Uterus (tissue), 4 donors: ENCODE results near the gene MED26. TPM values are rescaled to one million over a fixed set of nuclear protein-coding genes. Genes with fewer than 3 reads are reported as not detected.

ENCODE experiments used
- DNase-seq, 2 donors: peaks; one replicate each; pipeline ENCODE4 v3.0.0-alpha.2; 2019 to 2020
- H3K27ac ChIP-seq, 2 donors: fragments of 200-600 bp; sonication (generic); 1 replicate in 1 of 2; 2 replicates in 1 of 2; pipeline ENCODE4 v1.5.1; 2016 to 2018
- H3K27me3 ChIP-seq, 2 donors: fragments of 200-600 bp; sonication (generic); one replicate each; pipeline ENCODE4 v1.5.1; 2018 to 2019; ENCODE audit warnings: control low read depth in 1 of 2
- H3K36me3 ChIP-seq, 2 donors: fragments of 200-600 bp; sonication (generic); one replicate each; pipeline ENCODE4 v1.5.1; 2019; ENCODE audit warnings: control low read depth in 1 of 2
- H3K4me1 ChIP-seq, 2 donors: fragments of 200-600 bp; sonication (generic); one replicate each; pipeline ENCODE4 v1.5.1; 2018 to 2019; ENCODE audit warnings: control low read depth in 1 of 2
- H3K4me3 ChIP-seq, 2 donors: fragments of 200-600 bp; sonication (generic); 1 replicate in 1 of 2; 2 replicates in 1 of 2; pipeline ENCODE4 v1.5.1; 2018 to 2019; ENCODE audit warnings: mild to moderate bottlenecking in 1 of 2
- H3K9me3 ChIP-seq, 2 donors: fragments of 200-600 bp; sonication (generic); one replicate each; pipeline ENCODE4 v1.5.1; 2019; ENCODE audit warnings: control low read depth in 1 of 2
- POLR2A ChIP-seq, 2 donors: fragments of 450-650 bp; IDR thresholded peaks; one replicate each; pipeline ENCODE4 v1.6.1; 2016; ENCODE audit warnings: antibody characterized with exemption in 2 of 2, mild to moderate bottlenecking in 1 of 2, moderate library complexity in 1 of 2
- intact Hi-C: fragments of 100-400 bp; cut with DNase I; formaldehyde crosslinking; loops from one replicate; pipeline ENCODE4 v1.15.1; 2023; ENCODE audit warnings: low total_unique reads
- total RNA-seq, 4 donors: library from RNA; depleted of rRNA in 3 of 4; stranded (reverse); fragments of >200 nt in 3 of 4; gene quantifications; one replicate each; pipeline versions ENCODE4 v1.1.0 to v1.2.4, GENCODE V29; 2014 to 2023
- TF ChIP-seq, protein P1 (sequence below), 4 experiments: fragments of 200-600 bp in 2 of 4; fragments of 450-650 bp in 2 of 4; sonication (generic) in 2 of 4; IDR thresholded peaks; one replicate each; pipeline ENCODE4 v1.5.1; 2016 to 2019; ENCODE audit warnings: antibody characterized with exemption in 4 of 4, mild to moderate bottlenecking in 2 of 4, moderate library complexity in 1 of 4
- donor health status: DM: yes; HTN: yes; CAD: no.

Gene MED26
- total RNA-seq, 4 donors from 2014 or later = 1.5 to 13.5 (median 3.6) TPM

DNA sequence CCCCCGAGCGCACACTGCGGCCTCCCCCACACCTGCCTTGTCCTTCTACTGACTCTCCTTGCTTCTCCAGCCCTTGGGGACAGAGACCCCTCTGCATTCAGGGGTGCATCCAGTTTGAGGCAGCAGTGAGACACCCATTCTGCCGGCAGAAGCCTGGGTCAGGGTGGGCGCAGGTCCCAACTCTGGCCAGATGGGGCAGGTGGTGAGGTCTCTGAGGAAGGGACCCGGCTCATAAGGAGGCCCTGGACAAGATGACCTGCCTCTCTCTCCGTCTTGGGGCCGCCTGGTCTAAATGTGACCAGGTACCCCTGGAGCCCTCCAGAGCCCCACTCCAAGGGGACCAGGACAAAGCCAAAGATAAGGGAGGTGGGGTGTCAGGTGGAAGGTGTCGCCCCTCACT, 91.9 kb downstream of the MED26 start:
- no peaks in the 10 kb centered on the region for H3K36me3 ChIP-seq
- peaks cover 13% of the 10 kb centered on the region in 2 donors for H3K4me1 ChIP-seq
- intact Hi-C loops = no loop called here
- TF ChIP-seq POLR2A (IDR thresholded peaks at IDR 0.05) = no peak
- TF ChIP-seq, protein P1, sequence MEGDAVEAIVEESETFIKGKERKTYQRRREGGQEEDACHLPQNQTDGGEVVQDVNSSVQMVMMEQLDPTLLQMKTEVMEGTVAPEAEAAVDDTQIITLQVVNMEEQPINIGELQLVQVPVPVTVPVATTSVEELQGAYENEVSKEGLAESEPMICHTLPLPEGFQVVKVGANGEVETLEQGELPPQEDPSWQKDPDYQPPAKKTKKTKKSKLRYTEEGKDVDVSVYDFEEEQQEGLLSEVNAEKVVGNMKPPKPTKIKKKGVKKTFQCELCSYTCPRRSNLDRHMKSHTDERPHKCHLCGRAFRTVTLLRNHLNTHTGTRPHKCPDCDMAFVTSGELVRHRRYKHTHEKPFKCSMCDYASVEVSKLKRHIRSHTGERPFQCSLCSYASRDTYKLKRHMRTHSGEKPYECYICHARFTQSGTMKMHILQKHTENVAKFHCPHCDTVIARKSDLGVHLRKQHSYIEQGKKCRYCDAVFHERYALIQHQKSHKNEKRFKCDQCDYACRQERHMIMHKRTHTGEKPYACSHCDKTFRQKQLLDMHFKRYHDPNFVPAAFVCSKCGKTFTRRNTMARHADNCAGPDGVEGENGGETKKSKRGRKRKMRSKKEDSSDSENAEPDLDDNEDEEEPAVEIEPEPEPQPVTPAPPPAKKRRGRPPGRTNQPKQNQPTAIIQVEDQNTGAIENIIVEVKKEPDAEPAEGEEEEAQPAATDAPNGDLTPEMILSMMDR (IDR thresholded peaks at IDR 0.05) = no peak
- H3K27me3 ChIP-seq = no peaks in the 10 kb centered on the region
- no peak overlapping the region for H3K27ac ChIP-seq
- no peaks in the 10 kb centered on the region for H3K9me3 ChIP-seq
- H3K4me3 ChIP-seq = no peak overlapping the region
- DNase-seq = no peak

DNA sequence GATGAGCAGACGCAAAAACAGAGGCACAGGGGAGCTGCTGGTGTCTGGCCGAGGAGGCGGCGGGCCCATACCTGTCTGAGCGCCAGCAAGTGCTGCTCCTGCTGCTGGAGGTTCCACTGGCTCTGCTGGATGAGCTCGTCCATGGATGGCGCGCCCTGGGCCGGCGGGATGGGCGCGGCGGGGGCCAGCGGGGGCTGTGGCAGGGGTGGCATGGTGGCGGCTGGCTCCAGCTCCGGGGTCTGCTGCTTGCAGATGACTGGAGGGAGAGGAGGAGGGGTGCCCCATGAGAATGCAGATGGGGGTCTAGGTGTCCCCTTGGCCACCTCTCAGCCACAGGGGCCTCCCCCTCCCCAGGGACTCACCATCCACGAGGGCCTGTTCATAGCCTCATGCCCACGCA, 92.6 kb downstream of the MED26 start:
- no peak for TF ChIP-seq POLR2A (IDR thresholded peaks at IDR 0.05)
- TF ChIP-seq, protein P1 (IDR thresholded peaks at IDR 0.05) = no peak
- H3K27me3 ChIP-seq = no peaks in the 10 kb centered on the region
- no peak overlapping the region for H3K4me3 ChIP-seq
- H3K36me3 ChIP-seq = no peaks in the 10 kb centered on the region
- H3K27ac ChIP-seq = no peak overlapping the region
- H3K4me1 ChIP-seq = peaks cover 5 to 8% of the 10 kb centered on the region in 2 donors
- no peak for DNase-seq
- no peaks in the 10 kb centered on the region for H3K9me3 ChIP-seq
- intact Hi-C loops = no loop called here

DNA sequence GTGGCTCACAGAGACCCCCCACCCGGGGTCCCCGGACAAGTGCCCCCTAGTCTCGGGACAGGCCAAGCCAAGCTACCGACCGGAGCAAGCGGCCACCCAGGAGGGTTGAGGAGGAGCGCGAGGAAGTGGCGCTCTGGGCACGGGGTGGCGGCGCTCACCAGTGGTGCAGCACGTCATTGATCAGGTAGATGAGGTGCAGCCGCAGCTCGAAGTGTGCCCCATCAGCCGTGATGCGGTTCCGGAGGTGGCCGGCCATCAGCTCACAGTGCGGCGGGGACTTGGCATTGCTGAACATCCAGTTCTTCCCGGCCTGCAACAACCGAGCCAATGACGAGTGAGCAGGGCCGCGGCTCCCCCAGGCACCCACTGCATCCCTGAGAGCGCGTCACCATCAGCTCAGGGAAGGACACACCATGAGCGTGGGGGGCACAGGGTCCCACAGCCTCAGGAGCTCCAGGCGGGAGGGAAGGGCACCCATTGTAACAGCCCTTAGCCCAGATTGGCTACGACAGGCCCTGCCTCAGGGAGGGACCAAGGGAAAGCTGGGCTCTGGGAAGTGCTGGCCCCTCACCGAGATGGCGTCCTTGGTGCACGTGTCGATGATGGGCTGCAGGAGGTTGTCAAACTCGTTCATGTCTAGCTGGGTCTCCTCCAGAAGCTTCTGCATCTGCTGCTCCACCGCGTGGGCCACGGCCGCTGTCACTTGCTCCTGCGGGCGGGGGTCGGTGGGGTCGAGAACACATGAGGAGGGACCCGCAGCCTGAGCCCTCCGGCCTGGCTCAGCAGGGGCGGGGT, 95.4 kb downstream of the MED26 start:
- Histone ChIP-seq H3K4me1 (no peaks in the 10 kb centered on the region), H3K9me3 (no peaks in the 10 kb centered on the region), H3K27me3 (no peaks in the 10 kb centered on the region), H3K27ac (no peak overlapping the region), H3K36me3 (no peaks in the 10 kb centered on the region), H3K4me3 (no peak overlapping the region)
- TF ChIP-seq, protein P1 (IDR thresholded peaks at IDR 0.05) = no peak
- TF ChIP-seq POLR2A (IDR thresholded peaks at IDR 0.05) = no peak
- no peak for DNase-seq
- intact Hi-C loops = no loop called here

DNA sequence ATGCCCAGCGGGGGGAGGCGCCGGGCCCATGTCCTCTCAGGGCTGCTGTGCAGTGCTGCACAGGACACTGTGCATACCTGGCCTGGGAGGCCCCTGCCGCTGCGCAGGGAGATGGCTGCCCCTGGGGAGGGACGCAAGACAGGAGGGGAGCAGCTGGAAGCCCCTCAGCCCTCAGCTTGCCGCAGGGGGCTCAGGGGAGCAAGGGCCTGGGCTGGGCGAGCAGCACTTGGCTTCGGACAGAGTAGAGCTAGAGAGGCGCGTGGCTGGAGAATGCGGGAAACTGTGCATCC, 96.7 kb downstream of the MED26 start:
- Histone ChIP-seq H3K36me3 (no peaks in the 10 kb centered on the region), H3K4me1 (no peaks in the 10 kb centered on the region), H3K27ac (no peak overlapping the region), H3K4me3 (no peak overlapping the region), H3K9me3 (no peaks in the 10 kb centered on the region), H3K27me3 (no peaks in the 10 kb centered on the region)
- no peak for DNase-seq
- intact Hi-C loops = no loop called here
- TF ChIP-seq POLR2A (IDR thresholded peaks at IDR 0.05) = no peak
- TF ChIP-seq, protein P1 (IDR thresholded peaks at IDR 0.05) = no peak

DNA sequence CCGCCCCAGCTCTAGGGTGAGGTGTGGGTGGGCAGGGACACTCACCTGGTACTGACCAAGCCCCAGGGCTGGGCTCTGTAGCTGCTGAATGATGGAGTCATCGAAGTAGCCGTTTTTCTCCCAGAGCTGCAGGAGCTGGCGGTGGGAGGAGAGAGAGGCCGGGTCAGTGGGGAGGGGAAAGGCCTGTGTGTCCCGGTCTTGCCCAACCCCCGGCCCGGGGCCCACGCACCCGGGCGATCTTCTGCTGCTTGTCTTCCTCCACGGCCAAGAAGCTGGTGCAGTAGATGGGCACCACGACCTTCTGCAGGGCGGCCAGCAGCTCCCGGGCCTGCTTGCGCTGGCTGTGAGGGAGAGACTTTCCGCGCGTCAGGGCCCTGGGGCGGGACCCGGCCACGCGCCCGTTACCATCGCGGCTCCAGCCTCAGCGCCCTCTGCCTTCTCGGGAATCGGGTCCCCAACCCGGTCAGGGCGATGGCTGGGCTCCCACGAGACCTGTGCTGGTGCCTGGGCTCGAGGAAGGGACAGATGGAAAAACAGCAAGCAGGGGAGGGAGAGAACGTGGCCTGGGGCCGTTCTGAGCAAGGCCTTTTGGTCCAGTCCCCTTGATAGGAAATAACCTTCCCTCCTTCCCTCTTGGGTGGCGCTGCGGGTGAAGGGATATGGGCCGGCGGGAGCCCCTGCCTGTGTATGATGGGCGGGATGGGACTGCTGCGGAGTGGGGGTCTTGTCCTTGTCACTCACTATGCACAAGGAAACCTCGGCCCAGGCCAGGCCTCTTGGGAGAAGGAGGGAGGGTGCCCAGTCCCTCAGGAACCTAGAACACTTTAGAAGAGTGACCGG, 97.2 kb downstream of the MED26 start:
- DNase-seq = no peak
- Histone ChIP-seq H3K36me3 (no peaks in the 10 kb centered on the region), H3K9me3 (no peaks in the 10 kb centered on the region), H3K4me1 (no peaks in the 10 kb centered on the region), H3K27ac (no peak overlapping the region), H3K4me3 (no peak overlapping the region), H3K27me3 (no peaks in the 10 kb centered on the region)
- intact Hi-C loops = no loop called here
- no peak for TF ChIP-seq POLR2A (IDR thresholded peaks at IDR 0.05)
